ENCODE measurements around the gene CSK.

DNA sequence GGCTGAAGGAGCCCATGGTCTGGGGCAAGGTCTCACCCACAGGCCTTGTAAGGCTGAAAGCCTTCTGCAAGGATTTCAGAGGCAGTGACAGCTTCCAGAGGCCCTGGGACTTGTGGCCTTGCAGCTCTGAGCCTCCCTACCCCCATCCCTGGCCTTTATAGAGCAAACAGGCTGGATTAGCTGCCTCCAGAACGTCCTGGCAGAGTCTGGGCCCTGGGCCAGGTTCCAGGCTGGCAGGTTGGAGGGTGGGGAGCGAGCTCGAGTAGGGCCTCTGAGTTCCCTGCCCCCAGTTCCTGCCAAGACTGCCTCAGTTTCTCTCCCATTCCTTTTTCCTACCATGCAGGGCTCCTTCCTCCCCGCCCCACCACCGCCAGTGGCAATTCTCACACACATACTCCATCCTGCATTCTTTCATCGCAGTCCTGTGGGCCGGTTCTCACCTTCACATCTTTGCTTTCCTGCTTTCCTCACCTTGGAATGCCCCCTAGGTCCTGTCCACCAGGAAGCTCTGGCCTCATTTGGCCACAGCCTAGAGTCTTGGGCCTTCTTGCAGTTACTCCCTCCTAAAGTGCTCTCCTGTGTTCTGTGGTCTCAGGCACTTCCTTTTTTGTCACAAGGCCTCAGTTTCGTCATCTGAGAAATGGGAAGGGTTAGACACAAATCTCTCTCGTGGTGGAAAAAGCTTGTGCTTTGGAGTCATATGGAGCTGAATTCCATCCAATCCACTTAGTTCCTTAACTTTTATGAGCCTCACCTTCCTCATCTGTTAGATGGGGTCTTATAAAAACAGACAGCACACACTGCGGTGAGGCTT lies 33.4 kb downstream of the CSK start:
- TF ChIP-seq POLR2A (IDR thresholded peaks at IDR 0.05): no peak
- TF ChIP-seq, protein P1, sequence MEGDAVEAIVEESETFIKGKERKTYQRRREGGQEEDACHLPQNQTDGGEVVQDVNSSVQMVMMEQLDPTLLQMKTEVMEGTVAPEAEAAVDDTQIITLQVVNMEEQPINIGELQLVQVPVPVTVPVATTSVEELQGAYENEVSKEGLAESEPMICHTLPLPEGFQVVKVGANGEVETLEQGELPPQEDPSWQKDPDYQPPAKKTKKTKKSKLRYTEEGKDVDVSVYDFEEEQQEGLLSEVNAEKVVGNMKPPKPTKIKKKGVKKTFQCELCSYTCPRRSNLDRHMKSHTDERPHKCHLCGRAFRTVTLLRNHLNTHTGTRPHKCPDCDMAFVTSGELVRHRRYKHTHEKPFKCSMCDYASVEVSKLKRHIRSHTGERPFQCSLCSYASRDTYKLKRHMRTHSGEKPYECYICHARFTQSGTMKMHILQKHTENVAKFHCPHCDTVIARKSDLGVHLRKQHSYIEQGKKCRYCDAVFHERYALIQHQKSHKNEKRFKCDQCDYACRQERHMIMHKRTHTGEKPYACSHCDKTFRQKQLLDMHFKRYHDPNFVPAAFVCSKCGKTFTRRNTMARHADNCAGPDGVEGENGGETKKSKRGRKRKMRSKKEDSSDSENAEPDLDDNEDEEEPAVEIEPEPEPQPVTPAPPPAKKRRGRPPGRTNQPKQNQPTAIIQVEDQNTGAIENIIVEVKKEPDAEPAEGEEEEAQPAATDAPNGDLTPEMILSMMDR (IDR thresholded peaks at IDR 0.05): no peak
